ENCODE measurements around the gene EVI5L. TPM values are rescaled to one million over a fixed set of nuclear protein-coding genes. Genes with fewer than 3 reads are reported as not detected.

The EVI5L gene
- total RNA-seq, 2 experiments from 2014 or later, result 9.6 to 10.4 TPM

- no peak for DNase-seq
- Mint-ChIP-seq H3K27me3 (no peaks in the 10 kb centered on the region), H3K27ac (no peak overlapping the region), H3K9me3 (no peaks in the 10 kb centered on the region), H3K36me3 (peaks cover 10% of the 10 kb centered on the region), H3K4me3 (no peak overlapping the region), H3K4me1 (peaks cover 11% of the 10 kb centered on the region)
- POLR2A ChIA-PET, result no interaction called here
- no peak for ATAC-seq (ENCODE audit: low read depth)
Observed at GRCh38 chr19:7908078-7908699, 78.2 kb downstream of the EVI5L start.

- Mint-ChIP-seq H3K27me3 (no peaks in the 10 kb centered on the region), H3K4me3 (no peak overlapping the region), H3K4me1 (peaks cover 11% of the 10 kb centered on the region), H3K27ac (no peak overlapping the region), H3K9me3 (no peaks in the 10 kb centered on the region), H3K36me3 (peaks cover 10% of the 10 kb centered on the region)
- DNase-seq (no peak), ATAC-seq (ENCODE audit: low read depth) (no peak)
- POLR2A ChIA-PET, result interaction anchor here (1.3 to 1.5 kb wide), 2 partner anchors 11 to 12 kb away, joined by 3 to 4 read pairs; partner anchors contain the start of gene SNAPC2
Observed at GRCh38 chr19:7908742-7909461, 78.9 kb downstream of the EVI5L start.

DNA sequence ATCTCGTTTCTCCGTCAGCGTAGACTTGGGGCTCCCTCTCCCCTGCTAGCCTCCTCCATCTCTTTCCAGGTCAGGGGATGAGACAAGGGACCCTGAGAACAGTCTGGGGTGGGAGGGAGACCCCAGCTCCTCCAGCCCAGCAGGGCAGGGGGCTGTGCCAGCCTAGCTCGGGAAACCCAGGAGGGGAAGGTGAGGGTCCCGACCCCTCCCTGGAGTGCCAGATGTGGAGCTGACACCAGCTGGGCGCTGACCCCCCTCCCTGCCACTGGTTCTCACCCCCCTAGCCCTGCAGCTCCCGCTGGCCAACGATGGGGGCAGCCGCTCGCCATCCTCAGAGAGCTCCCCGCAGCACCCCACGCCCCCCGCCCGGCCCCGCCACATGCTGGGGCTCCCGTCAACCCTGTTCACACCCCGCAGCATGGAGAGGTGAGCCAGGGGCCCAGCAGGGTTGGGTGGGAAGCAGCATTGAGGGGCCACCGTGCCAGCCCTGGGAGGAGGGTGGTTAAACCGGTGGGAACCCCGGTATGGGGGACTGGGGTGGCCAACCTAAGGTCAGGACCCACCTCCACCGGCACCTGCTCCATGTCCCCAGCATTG lies 79.6 kb downstream of the EVI5L start:
- ATAC-seq (ENCODE audit: low read depth) (no peak), DNase-seq (no peak)
- Mint-ChIP-seq H3K27me3 (peaks cover under 1% of the 10 kb centered on the region), H3K4me1 (peaks cover 9% of the 10 kb centered on the region), H3K36me3 (peaks cover 10% of the 10 kb centered on the region), H3K4me3 (no peak overlapping the region), H3K9me3 (no peaks in the 10 kb centered on the region), H3K27ac (no peak overlapping the region)
- POLR2A ChIA-PET, result interaction anchor here (1.3 to 1.5 kb wide), 2 partner anchors 10 to 11 kb away, joined by 3 to 4 read pairs; partner anchors contain the start of gene SNAPC2

- Mint-ChIP-seq H3K27ac (no peak overlapping the region), H3K4me3 (no peak overlapping the region), H3K27me3 (peaks cover 10% of the 10 kb centered on the region), H3K4me1 (peaks cover 5% of the 10 kb centered on the region), H3K9me3 (no peaks in the 10 kb centered on the region), H3K36me3 (peaks cover 9% of the 10 kb centered on the region)
- ATAC-seq (ENCODE audit: low read depth) (no peak), DNase-seq (no peak)
- POLR2A ChIA-PET, result interaction anchor here (1.3 to 1.5 kb wide), 2 partner anchors 9 to 10 kb away, joined by 3 to 4 read pairs; partner anchors contain the start of gene SNAPC2
Observed at GRCh38 chr19:7910321-7911161, 80.5 kb downstream of the EVI5L start.

- DNase-seq (no peak), ATAC-seq (ENCODE audit: low read depth) (no peak)
- Mint-ChIP-seq H3K4me1 (peaks cover 4% of the 10 kb centered on the region), H3K4me3 (no peak overlapping the region), H3K27ac (no peak overlapping the region), H3K9me3 (no peaks in the 10 kb centered on the region), H3K27me3 (peaks cover 16% of the 10 kb centered on the region), H3K36me3 (peaks cover 8% of the 10 kb centered on the region)
- POLR2A ChIA-PET, result interaction anchor here (1.8 kb wide), 1 partner anchor 8 kb away, joined by 5 read pairs; the partner anchor contains the start of gene MAP2K7
Observed at GRCh38 chr19:7911508-7912143, 81.6 kb downstream of the EVI5L start.

- no peak overlapping the region for H3K4me3 Mint-ChIP-seq
- peaks cover 20% of the 10 kb centered on the region for H3K27me3 Mint-ChIP-seq
- POLR2A ChIA-PET, result interaction anchor here (1.8 kb wide), 1 partner anchor 9 kb away, joined by 5 read pairs; the partner anchor contains the start of gene MAP2K7
- no peak for ATAC-seq (ENCODE audit: low read depth)
- no peak for DNase-seq
- no peaks in the 10 kb centered on the region for H3K9me3 Mint-ChIP-seq
- H3K4me1 Mint-ChIP-seq, result peaks cover 4% of the 10 kb centered on the region
- no peak overlapping the region for H3K27ac Mint-ChIP-seq
- H3K36me3 Mint-ChIP-seq, result peaks cover 8% of the 10 kb centered on the region
Observed at GRCh38 chr19:7912144-7912696, 82.2 kb downstream of the EVI5L start.

- Mint-ChIP-seq H3K27ac (no peak overlapping the region), H3K9me3 (no peaks in the 10 kb centered on the region), H3K4me1 (peaks cover 5% of the 10 kb centered on the region), H3K36me3 (peaks cover 9% of the 10 kb centered on the region), H3K4me3 (no peak overlapping the region), H3K27me3 (peaks cover 24% of the 10 kb centered on the region)
- POLR2A ChIA-PET, result interaction anchor here (1.8 kb wide), 1 partner anchor 9 kb away, joined by 5 read pairs; the partner anchor contains the start of gene MAP2K7
- DNase-seq, result no peak
- no peak for ATAC-seq (ENCODE audit: low read depth)
Observed at GRCh38 chr19:7912697-7913564, 82.9 kb downstream of the EVI5L start.

DNA sequence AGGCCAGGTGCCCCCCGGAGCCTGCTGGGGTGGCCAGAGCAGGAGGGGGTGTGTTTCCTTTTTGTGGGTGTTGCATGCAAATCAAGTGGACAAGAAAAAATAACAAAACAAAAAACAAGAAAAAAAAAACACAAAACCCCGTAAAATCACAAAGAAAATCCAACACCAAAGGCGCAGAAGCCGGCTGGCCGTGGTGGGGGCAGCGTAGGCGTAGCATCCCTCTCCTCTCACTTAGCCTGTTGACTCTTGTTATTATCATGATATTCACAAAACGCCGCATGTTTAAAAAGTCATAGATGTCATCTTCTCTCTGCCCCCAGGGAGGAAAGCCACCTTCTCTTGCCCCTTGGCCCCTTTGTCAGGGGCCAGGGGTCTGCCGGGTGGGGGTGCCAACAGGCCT lies 83.6 kb downstream of the EVI5L start:
- Mint-ChIP-seq H3K27me3 (peaks cover 31% of the 10 kb centered on the region), H3K9me3 (no peaks in the 10 kb centered on the region), H3K4me1 (peaks cover 8% of the 10 kb centered on the region), H3K36me3 (peaks cover 10% of the 10 kb centered on the region), H3K27ac (no peak overlapping the region), H3K4me3 (no peak overlapping the region)
- ATAC-seq (ENCODE audit: low read depth) (no peak), DNase-seq (no peak)
- POLR2A ChIA-PET, result no interaction called here

DNA sequence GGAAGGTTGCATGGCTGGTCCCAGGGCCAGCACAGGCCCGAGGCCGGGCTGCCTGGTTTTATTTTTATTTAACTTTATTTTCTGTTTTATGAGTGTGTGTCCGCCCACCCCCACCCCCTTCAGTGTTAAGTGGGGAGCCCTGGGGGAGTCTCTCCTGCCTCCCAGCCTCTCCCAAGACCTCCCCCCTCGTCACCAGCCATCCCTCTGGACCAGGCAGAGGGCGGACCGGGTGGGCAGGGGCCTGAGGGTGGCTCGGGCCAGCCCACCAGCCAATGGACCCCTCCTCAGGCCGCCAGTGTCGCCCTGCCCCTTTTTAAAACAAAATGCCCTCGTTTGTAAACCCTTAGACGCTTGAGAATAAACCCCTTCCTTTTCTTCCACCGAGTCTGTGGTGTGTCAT lies 84.1 kb downstream of the EVI5L start:
- peaks cover 8% of the 10 kb centered on the region for H3K4me1 Mint-ChIP-seq
- DNase-seq (no peak), ATAC-seq (ENCODE audit: low read depth) (no peak)
- POLR2A ChIA-PET, result no interaction called here
- H3K36me3 Mint-ChIP-seq, result peaks cover 10% of the 10 kb centered on the region
- H3K4me3 Mint-ChIP-seq, result no peak overlapping the region
- H3K27me3 Mint-ChIP-seq, result peaks cover 34% of the 10 kb centered on the region
- no peak overlapping the region for H3K27ac Mint-ChIP-seq
- H3K9me3 Mint-ChIP-seq, result no peaks in the 10 kb centered on the region

All from activated naive CD8-positive, alpha-beta T cell treated with anti-CD3 and anti-CD28 coated beads, Interleukin-2, amount 10 ng/mL, durations not matched to agents 7 days and 5 days (primary cell).